ENCODE measurements around the gene CHCHD6. TPM values are rescaled to one million over a fixed set of nuclear protein-coding genes. Genes with fewer than 3 reads are reported as not detected.

Gene CHCHD6
- total and polyA plus RNA-seq, 2 donors (not counting 3 experiments of a cell fraction or from before 2014, with no cell fraction given) = 8.4 to 10.1 TPM

- H3K27ac ChIP-seq (ENCODE audit: insufficient read depth, low read depth, low read length) = no peak overlapping the region
- H3K4me3 ChIP-seq (replicated peaks in 1 of 3; ENCODE audit: insufficient read depth in 1 of 3, low read depth in 1 of 3, low read length in 3 of 3) = no peak overlapping the region
- no peaks in the 10 kb centered on the region for H3K9me1 ChIP-seq (replicated peaks; ENCODE audit: control insufficient read depth, extremely low read depth, insufficient read depth, low read length)
- no peaks in the 10 kb centered on the region for H3K27me3 ChIP-seq (ENCODE audit: control insufficient read depth in 2 of 2, insufficient read depth in 2 of 2, low read length in 2 of 2)
- POLR2A ChIA-PET = no interaction called here
- H4K20me1 ChIP-seq (replicated peaks; ENCODE audit: control insufficient read depth, extremely low read depth, insufficient read depth, low read length) = no peaks in the 10 kb centered on the region
- no peaks in the 10 kb centered on the region for H3K4me1 ChIP-seq (ENCODE audit: control insufficient read depth, extremely low read depth, insufficient read depth, low read length)
- H2AFZ ChIP-seq (ENCODE audit: low read depth, low read length) = no peak overlapping the region
- TF ChIP-seq CTCF (IDR thresholded peaks at IDR 0.05; ENCODE audit: extremely low read depth in 1 of 2, insufficient read depth in 1 of 2, low read depth in 1 of 2, low read length in 2 of 2) = no peak
- TF ChIP-seq EZH2 (IDR thresholded peaks at IDR 0.05; ENCODE audit: borderline replicate concordance, low read depth, low read length, severe bottlenecking) = no peak
- TF ChIP-seq POLR2AphosphoS5 (IDR thresholded peaks at IDR 0.05; ENCODE audit: insufficient read depth, low read depth, low read length) = no peak
- no peak for TF ChIP-seq MAX (IDR thresholded peaks at IDR 0.05; ENCODE audit: insufficient read depth, insufficient read length)
- no peak for TF ChIP-seq MYC (IDR thresholded peaks at IDR 0.05; ENCODE audit: low read depth, low read length)
- TF ChIP-seq POLR2A (IDR thresholded peaks at IDR 0.05; ENCODE audit: low read depth, low read length) = no peak
- TF ChIP-seq JUN (IDR thresholded peaks at IDR 0.05; ENCODE audit: borderline replicate concordance, insufficient read depth, insufficient read length, low read depth) = no peak
- no peak for TF ChIP-seq GATA2 (IDR thresholded peaks at IDR 0.05; ENCODE audit: insufficient read depth, insufficient read length, low read depth, low read length)
- no peak for TF ChIP-seq FOS (IDR thresholded peaks at IDR 0.05; ENCODE audit: borderline replicate concordance, insufficient read depth, low read length)
- H3K9me3 ChIP-seq (replicated peaks; ENCODE audit: control insufficient read depth, insufficient read depth, low read length) = no peaks in the 10 kb centered on the region
- no peak for FAIRE-seq
- H3K9ac ChIP-seq (replicated peaks; ENCODE audit: extremely low read depth, insufficient read depth, low read length) = no peak overlapping the region
- CTCF ChIA-PET = interaction anchor here (1.3 to 1.6 kb wide), 2 partner anchors 15 to 39 kb away, joined by 3 to 4 read pairs; no protein-coding TSS in a partner anchor
- intact Hi-C loops (cut with micrococcal nuclease) = no loop called here
- H3K36me3 ChIP-seq (ENCODE audit: control insufficient read depth in 2 of 2, extremely low read depth in 1 of 2, insufficient read depth in 2 of 2, low read length in 2 of 2) = no peaks in the 10 kb centered on the region
- H3K4me2 ChIP-seq (ENCODE audit: insufficient read depth, low read length) = no peak overlapping the region
- no peaks in the 10 kb centered on the region for H3K79me2 ChIP-seq (ENCODE audit: control insufficient read depth, insufficient read depth, low read length)
- dilution Hi-C loops (cut with MboI; ENCODE audit: extremely low pct_ligation_motif_present, low sequenced_read_pairs) = no loop called here
- no TSS peak for BruUV-seq (replicated peaks)
- no peak for DNase-seq (ENCODE audit: low read depth, low spot score)
Observed at GRCh38 chr3:126952983-126953660, 249.1 kb downstream of the CHCHD6 start.

All from endothelial cell of umbilical vein (primary cell).